ENCODE measurements around the gene POGZ. TPM values are rescaled to one million over a fixed set of nuclear protein-coding genes. Genes with fewer than 3 reads are reported as not detected.
A peak's percentile ranks its signal among the peaks of the same experiment; 100 is the strongest.

The POGZ gene
- total and polyA plus RNA-seq, 2 of the 13 experiments (the other 11 are each of a cell fraction or from before 2014, with no cell fraction given), result 15.3 to 45.6 TPM

DNA sequence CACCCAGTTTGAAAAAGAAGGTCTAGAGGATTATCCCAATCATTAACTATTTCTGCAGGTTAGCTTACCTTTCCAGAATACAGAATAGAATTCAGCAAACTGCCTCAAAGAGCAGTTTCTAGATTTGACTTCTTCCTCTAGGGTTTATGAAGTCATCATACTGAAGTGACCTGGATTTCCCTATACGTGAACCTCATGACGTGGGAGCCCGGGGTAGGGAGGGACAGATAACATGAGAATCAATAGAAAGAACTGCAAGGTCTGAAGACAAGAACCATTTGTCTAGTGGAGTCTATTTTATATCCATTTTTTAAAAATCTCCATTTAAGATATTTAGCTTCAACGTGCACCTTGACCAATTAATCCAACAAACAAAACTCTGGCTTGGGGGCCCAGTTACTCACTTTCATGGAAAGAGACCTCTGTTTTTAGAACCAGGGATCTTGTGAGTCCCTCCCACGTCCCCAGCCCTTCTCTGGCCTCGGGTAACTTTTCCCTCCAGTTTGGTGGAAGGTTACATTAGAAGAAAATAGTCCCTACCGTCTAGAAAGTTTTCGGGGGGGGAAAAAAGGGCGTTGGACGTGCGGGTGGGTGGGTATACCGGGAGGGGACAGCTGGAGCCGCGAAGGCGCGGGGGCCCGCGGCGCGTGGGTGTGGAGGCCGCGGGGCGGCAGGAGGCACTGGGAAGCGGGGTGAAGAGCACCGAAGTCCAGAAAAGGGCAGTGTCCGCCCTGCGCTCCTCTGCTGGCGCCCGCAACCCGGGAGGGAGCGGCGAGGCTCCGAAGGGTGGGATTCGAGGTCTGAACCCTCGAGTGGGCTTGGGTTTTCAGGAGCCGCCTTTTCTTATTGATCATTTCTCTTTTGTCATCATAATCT is 13.8 kb upstream of the POGZ start (continued):
- TF ChIP-seq, protein P1, sequence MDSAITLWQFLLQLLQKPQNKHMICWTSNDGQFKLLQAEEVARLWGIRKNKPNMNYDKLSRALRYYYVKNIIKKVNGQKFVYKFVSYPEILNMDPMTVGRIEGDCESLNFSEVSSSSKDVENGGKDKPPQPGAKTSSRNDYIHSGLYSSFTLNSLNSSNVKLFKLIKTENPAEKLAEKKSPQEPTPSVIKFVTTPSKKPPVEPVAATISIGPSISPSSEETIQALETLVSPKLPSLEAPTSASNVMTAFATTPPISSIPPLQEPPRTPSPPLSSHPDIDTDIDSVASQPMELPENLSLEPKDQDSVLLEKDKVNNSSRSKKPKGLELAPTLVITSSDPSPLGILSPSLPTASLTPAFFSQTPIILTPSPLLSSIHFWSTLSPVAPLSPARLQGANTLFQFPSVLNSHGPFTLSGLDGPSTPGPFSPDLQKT (CRISPR knock-in tag; IDR thresholded peaks at IDR 0.05; ENCODE audit: borderline replicate concordance), result no peak
- TF ChIP-seq PCBP2 (optimal IDR thresholded peaks at IDR 0.05; ENCODE audit: low read depth, low read length, poor library complexity, severe bottlenecking) (no peak), SSRP1 (CRISPR knock-in tag; IDR thresholded peaks at IDR 0.05) (no peak), RXRA (CRISPR knock-in tag; IDR thresholded peaks at IDR 0.05) (no peak), SIX4 (CRISPR knock-in tag; IDR thresholded peaks at IDR 0.05) (no peak), HOXA9 (CRISPR knock-in tag; IDR thresholded peaks at IDR 0.05; ENCODE audit: borderline replicate concordance) (no peak), ZBTB21 (CRISPR knock-in tag; IDR thresholded peaks at IDR 0.05) (0 out of 2 replicates have a peak, but pooled peaks have one; percentile 26), MIXL1 (CRISPR knock-in tag; IDR thresholded peaks at IDR 0.05) (no peak), TCF12 (IDR thresholded peaks at IDR 0.05) (no peak), TCF12 (CRISPR knock-in tag; IDR thresholded peaks at IDR 0.05) (no peak), ZNF777 (CRISPR knock-in tag; IDR thresholded peaks at IDR 0.05) (peak; percentile 75), TGIF2 (CRISPR knock-in tag; IDR thresholded peaks at IDR 0.05) (no peak)
- TF ChIP-seq, protein P2, sequence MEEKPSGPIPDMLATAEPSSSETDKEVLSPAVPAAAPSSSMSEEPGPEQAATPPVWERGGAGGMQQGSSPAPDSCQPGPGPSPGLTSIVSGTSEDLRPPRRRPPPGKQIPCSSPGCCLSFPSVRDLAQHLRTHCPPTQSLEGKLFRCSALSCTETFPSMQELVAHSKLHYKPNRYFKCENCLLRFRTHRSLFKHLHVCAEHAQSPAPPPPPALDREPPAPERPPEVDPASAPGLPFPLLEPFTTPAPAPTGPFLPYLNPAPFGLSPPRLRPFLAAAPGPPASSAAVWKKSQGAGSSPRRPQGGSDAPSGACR (CRISPR knock-in tag; IDR thresholded peaks at IDR 0.05), result no peak
- TF ChIP-seq, protein P3, sequence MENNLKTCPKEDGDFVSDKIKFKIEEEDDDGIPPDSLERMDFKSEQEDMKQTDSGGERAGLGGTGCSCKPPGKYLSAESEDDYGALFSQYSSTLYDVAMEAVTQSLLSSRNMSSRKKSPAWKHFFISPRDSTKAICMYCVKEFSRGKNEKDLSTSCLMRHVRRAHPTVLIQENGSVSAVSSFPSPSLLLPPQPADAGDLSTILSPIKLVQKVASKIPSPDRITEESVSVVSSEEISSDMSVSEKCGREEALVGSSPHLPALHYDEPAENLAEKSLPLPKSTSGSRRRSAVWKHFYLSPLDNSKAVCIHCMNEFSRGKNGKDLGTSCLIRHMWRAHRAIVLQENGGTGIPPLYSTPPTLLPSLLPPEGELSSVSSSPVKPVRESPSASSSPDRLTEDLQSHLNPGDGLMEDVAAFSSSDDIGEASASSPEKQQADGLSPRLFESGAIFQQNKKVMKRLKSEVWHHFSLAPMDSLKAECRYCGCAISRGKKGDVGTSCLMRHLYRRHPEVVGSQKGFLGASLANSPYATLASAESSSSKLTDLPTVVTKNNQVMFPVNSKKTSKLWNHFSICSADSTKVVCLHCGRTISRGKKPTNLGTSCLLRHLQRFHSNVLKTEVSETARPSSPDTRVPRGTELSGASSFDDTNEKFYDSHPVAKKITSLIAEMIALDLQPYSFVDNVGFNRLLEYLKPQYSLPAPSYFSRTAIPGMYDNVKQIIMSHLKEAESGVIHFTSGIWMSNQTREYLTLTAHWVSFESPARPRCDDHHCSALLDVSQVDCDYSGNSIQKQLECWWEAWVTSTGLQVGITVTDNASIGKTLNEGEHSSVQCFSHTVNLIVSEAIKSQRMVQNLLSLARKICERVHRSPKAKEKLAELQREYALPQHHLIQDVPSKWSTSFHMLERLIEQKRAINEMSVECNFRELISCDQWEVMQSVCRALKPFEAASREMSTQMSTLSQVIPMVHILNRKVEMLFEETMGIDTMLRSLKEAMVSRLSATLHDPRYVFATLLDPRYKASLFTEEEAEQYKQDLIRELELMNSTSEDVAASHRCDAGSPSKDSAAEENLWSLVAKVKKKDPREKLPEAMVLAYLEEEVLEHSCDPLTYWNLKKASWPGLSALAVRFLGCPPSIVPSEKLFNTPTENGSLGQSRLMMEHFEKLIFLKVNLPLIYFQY (CRISPR knock-in tag; IDR thresholded peaks at IDR 0.05; ENCODE audit: borderline replicate concordance), result no peak
- TF ChIP-seq, protein P4, sequence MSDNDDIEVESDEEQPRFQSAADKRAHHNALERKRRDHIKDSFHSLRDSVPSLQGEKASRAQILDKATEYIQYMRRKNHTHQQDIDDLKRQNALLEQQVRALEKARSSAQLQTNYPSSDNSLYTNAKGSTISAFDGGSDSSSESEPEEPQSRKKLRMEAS (IDR thresholded peaks at IDR 0.05), result peak; percentile 17; the same call in 1 of the 2 replicates
- TF ChIP-seq, protein P5, sequence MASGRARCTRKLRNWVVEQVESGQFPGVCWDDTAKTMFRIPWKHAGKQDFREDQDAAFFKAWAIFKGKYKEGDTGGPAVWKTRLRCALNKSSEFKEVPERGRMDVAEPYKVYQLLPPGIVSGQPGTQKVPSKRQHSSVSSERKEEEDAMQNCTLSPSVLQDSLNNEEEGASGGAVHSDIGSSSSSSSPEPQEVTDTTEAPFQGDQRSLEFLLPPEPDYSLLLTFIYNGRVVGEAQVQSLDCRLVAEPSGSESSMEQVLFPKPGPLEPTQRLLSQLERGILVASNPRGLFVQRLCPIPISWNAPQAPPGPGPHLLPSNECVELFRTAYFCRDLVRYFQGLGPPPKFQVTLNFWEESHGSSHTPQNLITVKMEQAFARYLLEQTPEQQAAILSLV (CRISPR knock-in tag; IDR thresholded peaks at IDR 0.05; ENCODE audit: borderline replicate concordance), result no peak
- TF ChIP-seq, protein P6, sequence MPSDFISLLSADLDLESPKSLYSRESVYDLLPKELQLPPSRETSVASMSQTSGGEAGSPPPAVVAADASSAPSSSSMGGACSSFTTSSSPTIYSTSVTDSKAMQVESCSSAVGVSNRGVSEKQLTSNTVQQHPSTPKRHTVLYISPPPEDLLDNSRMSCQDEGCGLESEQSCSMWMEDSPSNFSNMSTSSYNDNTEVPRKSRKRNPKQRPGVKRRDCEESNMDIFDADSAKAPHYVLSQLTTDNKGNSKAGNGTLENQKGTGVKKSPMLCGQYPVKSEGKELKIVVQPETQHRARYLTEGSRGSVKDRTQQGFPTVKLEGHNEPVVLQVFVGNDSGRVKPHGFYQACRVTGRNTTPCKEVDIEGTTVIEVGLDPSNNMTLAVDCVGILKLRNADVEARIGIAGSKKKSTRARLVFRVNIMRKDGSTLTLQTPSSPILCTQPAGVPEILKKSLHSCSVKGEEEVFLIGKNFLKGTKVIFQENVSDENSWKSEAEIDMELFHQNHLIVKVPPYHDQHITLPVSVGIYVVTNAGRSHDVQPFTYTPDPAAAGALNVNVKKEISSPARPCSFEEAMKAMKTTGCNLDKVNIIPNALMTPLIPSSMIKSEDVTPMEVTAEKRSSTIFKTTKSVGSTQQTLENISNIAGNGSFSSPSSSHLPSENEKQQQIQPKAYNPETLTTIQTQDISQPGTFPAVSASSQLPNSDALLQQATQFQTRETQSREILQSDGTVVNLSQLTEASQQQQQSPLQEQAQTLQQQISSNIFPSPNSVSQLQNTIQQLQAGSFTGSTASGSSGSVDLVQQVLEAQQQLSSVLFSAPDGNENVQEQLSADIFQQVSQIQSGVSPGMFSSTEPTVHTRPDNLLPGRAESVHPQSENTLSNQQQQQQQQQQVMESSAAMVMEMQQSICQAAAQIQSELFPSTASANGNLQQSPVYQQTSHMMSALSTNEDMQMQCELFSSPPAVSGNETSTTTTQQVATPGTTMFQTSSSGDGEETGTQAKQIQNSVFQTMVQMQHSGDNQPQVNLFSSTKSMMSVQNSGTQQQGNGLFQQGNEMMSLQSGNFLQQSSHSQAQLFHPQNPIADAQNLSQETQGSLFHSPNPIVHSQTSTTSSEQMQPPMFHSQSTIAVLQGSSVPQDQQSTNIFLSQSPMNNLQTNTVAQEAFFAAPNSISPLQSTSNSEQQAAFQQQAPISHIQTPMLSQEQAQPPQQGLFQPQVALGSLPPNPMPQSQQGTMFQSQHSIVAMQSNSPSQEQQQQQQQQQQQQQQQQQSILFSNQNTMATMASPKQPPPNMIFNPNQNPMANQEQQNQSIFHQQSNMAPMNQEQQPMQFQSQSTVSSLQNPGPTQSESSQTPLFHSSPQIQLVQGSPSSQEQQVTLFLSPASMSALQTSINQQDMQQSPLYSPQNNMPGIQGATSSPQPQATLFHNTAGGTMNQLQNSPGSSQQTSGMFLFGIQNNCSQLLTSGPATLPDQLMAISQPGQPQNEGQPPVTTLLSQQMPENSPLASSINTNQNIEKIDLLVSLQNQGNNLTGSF (CRISPR knock-in tag; IDR thresholded peaks at IDR 0.05), result no peak

Measured in HepG2 (cell line).